Brain microvascular endothelial cell (primary cell): ENCODE measurements around the gene DNAH11.
A peak's percentile ranks its signal among the peaks of the same experiment; 100 is the strongest.

Source experiments
- DNase-seq: peaks from one replicate; pipeline ENCODE4 v3.0.0-alpha.2; 2020
- H3K27ac ChIP-seq: fragments of 250-450 bp; sonication (Bioruptor Pico); 2 replicates; pipeline ENCODE4 v1.5.1; 2020; ENCODE audit warnings: mild to moderate bottlenecking, moderate library complexity
- H3K27me3 ChIP-seq: fragments of 250-450 bp; sonication (Bioruptor Pico); replicated peaks from 2 replicates; pipeline ENCODE4 v1.5.1; 2020; ENCODE audit warnings: mild to moderate bottlenecking
- H3K36me3 ChIP-seq: fragments of 250-450 bp; sonication (Bioruptor Pico); replicated peaks from 2 replicates; pipeline ENCODE4 v1.5.1; 2020; ENCODE audit warnings: mild to moderate bottlenecking
- H3K4me3 ChIP-seq: 2 replicates; pipeline ENCODE4 v1.5.1; 2011; ENCODE audit warnings: low read depth, mild to moderate bottlenecking, control low read depth, low read length, moderate library complexity
- in situ Hi-C: cut with HindIII; loops from 2 replicates; pipeline ENCODE4 v1.10.0; 2017; ENCODE audit warnings: low sequenced_read_pairs, low pct_ligation_motif_present
- TF ChIP-seq, protein P1 (sequence below): IDR thresholded peaks from 2 replicates; pipeline ENCODE4 v1.5.1; 2011; ENCODE audit warnings: low read depth, mild to moderate bottlenecking, moderate library complexity, low read length, control low read depth, inconsistent platforms; ENCODE audit errors: missing control alignments

The DNAH11 gene

GRCh38 chr7:21542891-21543527, at the start of gene DNAH11:
Gene DNAH11 (plus strand): TSS chr7:21543039. CDS start chr7:21543246, 207 bp downstream.
- Histone ChIP-seq H3K27me3 (peaks cover 14% of the 10 kb centered on the region), H3K27ac (no peak within 1 kb of the TSS), H3K4me3 (peak within 1 kb of the TSS; percentile 53), H3K36me3 (no peaks in the 10 kb centered on the region)
- in situ Hi-C loops, result no loop called here
- DNase-seq, result no peak
- TF ChIP-seq, protein P1, sequence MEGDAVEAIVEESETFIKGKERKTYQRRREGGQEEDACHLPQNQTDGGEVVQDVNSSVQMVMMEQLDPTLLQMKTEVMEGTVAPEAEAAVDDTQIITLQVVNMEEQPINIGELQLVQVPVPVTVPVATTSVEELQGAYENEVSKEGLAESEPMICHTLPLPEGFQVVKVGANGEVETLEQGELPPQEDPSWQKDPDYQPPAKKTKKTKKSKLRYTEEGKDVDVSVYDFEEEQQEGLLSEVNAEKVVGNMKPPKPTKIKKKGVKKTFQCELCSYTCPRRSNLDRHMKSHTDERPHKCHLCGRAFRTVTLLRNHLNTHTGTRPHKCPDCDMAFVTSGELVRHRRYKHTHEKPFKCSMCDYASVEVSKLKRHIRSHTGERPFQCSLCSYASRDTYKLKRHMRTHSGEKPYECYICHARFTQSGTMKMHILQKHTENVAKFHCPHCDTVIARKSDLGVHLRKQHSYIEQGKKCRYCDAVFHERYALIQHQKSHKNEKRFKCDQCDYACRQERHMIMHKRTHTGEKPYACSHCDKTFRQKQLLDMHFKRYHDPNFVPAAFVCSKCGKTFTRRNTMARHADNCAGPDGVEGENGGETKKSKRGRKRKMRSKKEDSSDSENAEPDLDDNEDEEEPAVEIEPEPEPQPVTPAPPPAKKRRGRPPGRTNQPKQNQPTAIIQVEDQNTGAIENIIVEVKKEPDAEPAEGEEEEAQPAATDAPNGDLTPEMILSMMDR, result no peak

DNA sequence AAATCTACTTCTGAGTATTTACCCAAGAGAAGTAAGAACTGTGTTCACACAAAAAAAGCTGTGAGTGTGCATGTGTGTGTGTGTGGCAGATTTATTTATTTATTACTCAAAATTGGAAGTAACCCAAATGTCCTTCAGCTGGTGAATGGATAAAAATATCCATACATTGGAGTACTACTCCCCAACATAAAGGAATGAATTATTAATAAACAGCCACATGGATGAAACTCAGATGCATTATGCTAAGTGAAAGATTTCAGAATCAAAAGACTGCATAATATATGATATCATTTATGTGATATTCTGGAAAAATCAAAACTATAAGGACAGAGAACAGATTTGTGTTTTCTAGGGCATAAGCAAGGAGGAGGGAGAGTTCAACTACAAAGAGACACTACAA, 47.1 kb upstream of the DNAH11 start:
- in situ Hi-C loops, result no loop called here
- DNase-seq, result no peak
- H3K27ac ChIP-seq, result no peak overlapping the region
- H3K27me3 ChIP-seq, result no peaks in the 10 kb centered on the region
- TF ChIP-seq, protein P1, result no peak
- no peaks in the 10 kb centered on the region for H3K36me3 ChIP-seq
- no peak overlapping the region for H3K4me3 ChIP-seq

DNA sequence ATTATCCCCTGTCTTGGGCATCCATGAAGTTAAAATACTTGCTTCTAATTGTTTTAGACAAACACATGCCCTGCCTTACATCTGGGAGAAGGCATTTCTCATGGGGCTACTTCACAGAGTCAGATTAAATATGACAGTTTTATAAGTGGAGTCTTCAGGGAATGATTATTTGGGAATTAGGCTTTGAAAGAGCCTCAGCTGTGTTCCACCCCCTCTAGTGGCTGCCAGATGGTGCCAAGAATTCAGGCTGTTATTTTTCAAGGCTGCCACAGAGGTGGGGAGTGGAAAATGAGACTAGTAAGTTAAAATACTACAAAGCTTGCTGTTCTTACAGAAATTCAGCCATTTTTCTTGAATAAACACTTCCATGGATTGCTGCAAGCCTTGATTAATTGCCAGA, 45.8 kb upstream of the DNAH11 start:
- peak; percentile 41 for DNase-seq

DNA sequence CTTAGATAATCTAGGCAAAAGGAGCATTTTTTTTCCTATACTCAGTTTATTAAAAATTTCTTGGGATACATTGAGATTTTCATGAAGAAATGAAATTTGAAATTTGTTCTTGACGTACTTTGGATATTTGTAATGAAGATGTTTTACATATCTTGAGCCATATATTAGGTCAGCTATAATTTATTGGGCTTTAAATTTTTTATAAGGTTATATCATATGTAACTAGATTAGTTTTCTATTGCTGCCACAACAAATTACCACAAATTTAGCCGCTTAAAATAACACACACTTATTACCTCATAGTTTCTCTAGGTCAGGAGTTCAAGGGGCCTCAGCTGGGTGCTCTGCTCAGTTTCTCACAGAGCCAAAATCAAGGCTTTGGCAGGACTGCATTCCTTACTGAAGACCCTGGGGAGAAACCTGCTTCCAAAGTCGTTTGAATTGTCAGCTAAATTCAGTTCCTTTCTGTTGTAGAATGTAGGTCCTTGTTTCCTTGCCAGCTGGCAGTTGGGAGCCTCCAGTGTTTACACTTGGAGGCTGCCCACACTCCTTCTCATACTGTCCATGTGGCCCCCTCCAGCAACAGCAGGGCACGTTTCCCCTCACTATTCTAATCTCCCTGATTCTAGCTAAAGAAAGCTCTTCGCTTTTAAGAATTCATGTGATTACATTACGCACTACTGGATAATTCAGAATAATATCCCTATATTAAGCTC, 42.6 kb upstream of the DNAH11 start:
- Histone ChIP-seq H3K27ac (no peak overlapping the region), H3K36me3 (no peaks in the 10 kb centered on the region), H3K4me3 (no peak overlapping the region), H3K27me3 (no peaks in the 10 kb centered on the region)
- in situ Hi-C loops, result no loop called here
- DNase-seq, result no peak
- TF ChIP-seq, protein P1, result no peak

More for the DNA sequence above, 45.8 kb upstream of the DNAH11 start:
- TF ChIP-seq, protein P1, result peak; percentile 70
- Histone ChIP-seq H3K27me3 (no peaks in the 10 kb centered on the region), H3K27ac (no peak overlapping the region), H3K4me3 (no peak overlapping the region), H3K36me3 (no peaks in the 10 kb centered on the region)
- in situ Hi-C loops, result no loop called here

DNA sequence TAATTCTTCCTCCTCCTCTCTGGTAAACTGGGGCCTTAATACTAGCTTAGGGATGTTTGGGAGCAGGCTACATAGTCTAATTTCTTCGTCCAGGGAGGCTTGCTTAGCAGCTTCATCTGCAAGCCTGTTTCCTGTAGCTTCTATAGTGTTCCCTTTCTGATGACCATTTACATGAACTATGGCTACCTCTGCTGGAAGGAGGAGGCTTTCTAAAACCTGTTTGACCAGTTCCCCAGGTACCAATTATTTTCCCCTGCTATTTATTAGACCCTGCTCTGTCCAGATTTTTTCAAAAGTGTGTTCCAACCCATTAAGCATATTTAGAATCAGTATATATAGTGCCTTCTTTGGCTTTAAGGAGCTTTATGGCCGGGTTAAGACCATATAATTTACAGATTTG, 38.8 kb upstream of the DNAH11 start:
- in situ Hi-C loops, result no loop called here
- Histone ChIP-seq H3K4me3 (no peak overlapping the region), H3K27me3 (no peaks in the 10 kb centered on the region), H3K36me3 (no peaks in the 10 kb centered on the region), H3K27ac (no peak overlapping the region)
- no peak for DNase-seq
- TF ChIP-seq, protein P1, result no peak
